Kidney epithelial cell (primary cell): Measurements from ENCODE around the gene IGF2BP2. TPM values are rescaled to one million over a fixed set of nuclear protein-coding genes. Genes with fewer than 3 reads are reported as not detected.

ENCODE experiments used
- DNase-seq: peaks from one replicate; pipeline ENCODE4 v3.0.0-alpha.2; 2010; ENCODE audit warnings: low read depth
- H3K27me3 ChIP-seq: 2 replicates; pipeline ENCODE4 v1.6.0; 2011; ENCODE audit warnings: low read length; ENCODE audit not compliant: control insufficient read depth, insufficient read depth
- H3K36me3 ChIP-seq: 2 replicates; pipeline ENCODE4 v1.5.1; 2011; ENCODE audit warnings: low read length; ENCODE audit not compliant: control insufficient read depth, insufficient read depth
- H3K4me3 ChIP-seq: 2 replicates; pipeline ENCODE4 v1.5.1; 2011; ENCODE audit warnings: low read depth, mild to moderate bottlenecking, control low read depth, low read length
- total RNA-seq: library from RNA; depleted of rRNA; stranded (reverse); fragments of >200 nt; gene quantifications from 2 replicates; pipeline ENCODE4 v1.2.3, GENCODE V29; 2015
- TF ChIP-seq, protein P1 (sequence below): IDR thresholded peaks from 2 replicates; pipeline ENCODE4 v1.5.1; 2011; ENCODE audit warnings: mild to moderate bottlenecking, moderate library complexity, low read length, control low read depth, inconsistent platforms; ENCODE audit not compliant: insufficient read depth, poor library complexity, severe bottlenecking

IGF2BP2 gene
- total RNA-seq, 1 donor from 2014 or later, result 77.0 TPM

DNA sequence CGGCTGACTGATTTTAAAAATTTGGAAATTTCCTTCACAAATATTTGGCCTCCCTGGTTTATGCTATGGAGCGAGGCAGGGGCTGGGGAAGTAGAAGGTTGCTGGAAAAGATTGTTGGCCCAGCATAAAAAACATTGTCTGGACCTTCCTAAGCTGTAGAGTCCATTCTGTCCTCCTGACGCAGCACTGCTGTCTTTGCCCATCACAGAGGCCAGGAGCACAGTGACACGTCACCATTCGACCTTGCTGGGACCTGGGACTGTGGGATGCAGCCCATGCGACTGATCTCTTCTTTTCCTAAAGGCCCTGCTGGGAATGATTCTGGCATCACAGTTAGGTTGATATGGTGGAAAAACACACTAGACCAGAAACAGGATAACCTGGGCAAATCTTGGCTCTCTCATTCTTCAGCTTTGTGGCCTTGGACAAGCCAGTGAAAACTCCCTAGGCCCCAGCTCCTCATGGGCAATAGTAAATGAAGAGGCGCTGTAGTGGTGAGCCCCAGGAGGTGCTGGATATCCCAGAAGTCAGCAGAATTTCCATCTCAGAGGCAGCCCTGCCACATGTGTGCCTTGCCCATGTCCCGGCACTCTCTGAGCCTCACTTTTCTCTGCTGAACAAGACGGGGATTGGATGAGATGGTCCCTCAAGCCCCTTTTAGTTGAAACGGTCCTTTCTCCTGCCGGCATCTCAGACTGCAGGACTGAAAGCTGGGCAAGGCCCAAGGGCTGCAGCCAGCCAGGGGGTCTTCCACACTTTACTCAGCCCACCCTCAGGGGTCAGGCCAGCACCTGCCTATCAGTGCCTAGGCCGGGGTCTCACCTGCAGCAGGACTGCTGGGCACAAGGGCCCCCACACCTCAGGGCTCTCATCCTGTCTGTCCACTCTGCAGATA is 169.2 kb downstream of the IGF2BP2 start:
- Histone ChIP-seq H3K27me3 (no peaks in the 10 kb centered on the region), H3K4me3 (no peak overlapping the region), H3K36me3 (peaks cover 10% of the 10 kb centered on the region)
- TF ChIP-seq, protein P1, sequence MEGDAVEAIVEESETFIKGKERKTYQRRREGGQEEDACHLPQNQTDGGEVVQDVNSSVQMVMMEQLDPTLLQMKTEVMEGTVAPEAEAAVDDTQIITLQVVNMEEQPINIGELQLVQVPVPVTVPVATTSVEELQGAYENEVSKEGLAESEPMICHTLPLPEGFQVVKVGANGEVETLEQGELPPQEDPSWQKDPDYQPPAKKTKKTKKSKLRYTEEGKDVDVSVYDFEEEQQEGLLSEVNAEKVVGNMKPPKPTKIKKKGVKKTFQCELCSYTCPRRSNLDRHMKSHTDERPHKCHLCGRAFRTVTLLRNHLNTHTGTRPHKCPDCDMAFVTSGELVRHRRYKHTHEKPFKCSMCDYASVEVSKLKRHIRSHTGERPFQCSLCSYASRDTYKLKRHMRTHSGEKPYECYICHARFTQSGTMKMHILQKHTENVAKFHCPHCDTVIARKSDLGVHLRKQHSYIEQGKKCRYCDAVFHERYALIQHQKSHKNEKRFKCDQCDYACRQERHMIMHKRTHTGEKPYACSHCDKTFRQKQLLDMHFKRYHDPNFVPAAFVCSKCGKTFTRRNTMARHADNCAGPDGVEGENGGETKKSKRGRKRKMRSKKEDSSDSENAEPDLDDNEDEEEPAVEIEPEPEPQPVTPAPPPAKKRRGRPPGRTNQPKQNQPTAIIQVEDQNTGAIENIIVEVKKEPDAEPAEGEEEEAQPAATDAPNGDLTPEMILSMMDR, result no peak
- no peak for DNase-seq

DNA sequence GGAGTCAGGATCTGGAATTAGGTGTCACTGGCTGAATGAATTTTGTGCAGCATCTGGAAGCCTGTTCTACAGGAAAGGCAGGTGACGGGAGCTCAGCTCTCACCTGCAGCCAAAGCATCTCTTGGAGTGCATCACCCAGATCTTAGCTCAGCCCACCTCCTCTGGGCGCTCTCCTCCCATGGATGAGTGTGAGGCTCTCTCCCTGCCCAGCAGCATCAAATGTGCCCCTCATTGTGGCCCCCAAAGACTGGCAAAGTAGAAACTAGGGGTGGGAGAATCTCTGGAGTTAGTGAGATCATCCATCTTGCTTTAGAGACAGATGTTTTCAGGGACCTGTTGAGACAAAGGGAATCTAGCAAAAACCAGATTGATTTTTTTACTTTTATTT is 170.1 kb downstream of the IGF2BP2 start:
- DNase-seq, result no peak
- H3K27me3 ChIP-seq, result no peaks in the 10 kb centered on the region
- TF ChIP-seq, protein P1, result no peak
- H3K36me3 ChIP-seq, result peaks cover 10% of the 10 kb centered on the region
- H3K4me3 ChIP-seq, result no peak overlapping the region

DNA sequence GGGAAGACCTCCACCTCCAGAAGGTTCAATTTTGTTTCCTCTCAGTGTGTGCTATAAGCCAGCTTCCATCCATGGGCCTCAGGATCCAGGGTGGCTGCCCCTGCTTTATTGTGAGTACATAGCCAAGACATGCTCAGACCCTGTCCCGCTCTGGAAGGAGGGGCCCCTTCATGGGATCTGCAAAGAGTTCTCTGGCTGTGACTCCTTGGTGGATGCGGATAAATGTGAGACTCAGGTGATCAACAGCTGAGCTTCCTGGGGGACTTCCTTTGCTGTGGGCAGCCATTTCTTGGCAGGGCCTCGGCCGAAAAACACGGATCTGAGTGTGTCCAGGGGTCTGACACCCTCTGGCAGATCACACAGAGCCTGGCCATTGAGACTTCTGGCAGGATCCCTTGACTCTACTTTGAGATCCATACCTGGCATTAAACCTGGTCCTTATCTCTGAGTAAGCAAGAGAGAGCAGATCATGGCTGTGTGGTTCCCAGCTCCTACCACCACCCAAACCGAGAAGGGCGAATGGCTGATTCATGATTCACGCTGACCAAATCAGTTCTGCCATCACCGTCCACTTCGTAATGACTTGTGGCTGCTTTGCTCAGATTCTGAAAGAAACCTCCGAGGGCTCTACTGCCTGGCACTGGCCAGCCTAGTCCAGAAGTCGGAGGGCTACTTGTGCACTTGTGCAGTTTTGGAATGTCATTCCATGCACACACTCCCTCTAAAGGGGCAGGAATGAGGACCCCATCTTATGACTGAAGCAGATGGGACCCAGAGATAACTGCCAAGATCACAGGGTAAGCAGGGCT is 170.7 kb downstream of the IGF2BP2 start:
- TF ChIP-seq, protein P1, result no peak
- no peak overlapping the region for H3K4me3 ChIP-seq
- no peak for DNase-seq
- no peaks in the 10 kb centered on the region for H3K27me3 ChIP-seq
- peaks cover 10% of the 10 kb centered on the region for H3K36me3 ChIP-seq

DNA sequence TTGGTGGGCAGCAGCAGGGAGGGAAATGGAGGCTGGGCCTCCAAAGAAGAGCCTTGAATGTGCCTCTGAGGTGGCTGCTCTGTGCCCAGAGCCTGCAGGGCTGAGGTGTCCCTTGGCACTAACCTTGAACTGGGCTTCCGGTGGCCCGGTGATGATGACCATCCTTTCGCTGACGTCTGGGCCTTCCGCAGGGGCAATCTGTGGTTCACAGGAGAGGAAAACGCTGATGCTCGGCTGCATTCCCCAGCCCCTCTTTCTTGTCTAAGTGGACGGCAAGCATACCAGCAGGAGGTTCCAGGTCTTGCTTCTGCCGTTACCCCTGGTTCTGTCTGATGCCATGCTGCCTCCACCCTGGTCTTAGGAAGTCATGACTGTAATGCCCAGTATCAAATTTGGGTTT is 172.9 kb downstream of the IGF2BP2 start:
- no peak for DNase-seq
- Histone ChIP-seq H3K36me3 (peaks cover 7% of the 10 kb centered on the region), H3K27me3 (no peaks in the 10 kb centered on the region), H3K4me3 (no peak overlapping the region)
- TF ChIP-seq, protein P1, result no peak

DNA sequence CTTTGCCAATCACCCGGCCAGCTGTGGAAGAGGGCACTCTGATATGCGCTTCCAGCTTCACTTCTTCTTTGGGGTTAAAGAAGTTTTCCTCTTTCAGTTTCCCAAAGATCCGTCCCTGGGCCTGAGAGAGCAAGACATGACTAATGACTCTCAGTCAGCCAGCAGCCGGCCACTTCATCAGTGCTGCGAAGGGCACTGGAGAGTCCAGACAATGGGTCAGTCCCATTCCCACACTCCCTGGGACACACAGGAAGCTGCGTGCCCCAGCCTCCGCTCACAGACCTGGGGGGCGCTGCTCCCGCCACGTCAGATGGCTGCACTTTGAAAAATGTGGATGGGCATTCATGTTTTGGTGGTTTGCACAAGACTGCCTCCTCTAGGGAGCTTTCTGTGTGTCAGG is 175.4 kb downstream of the IGF2BP2 start:
- DNase-seq, result no peak
- no peaks in the 10 kb centered on the region for H3K27me3 ChIP-seq
- peaks cover 7% of the 10 kb centered on the region for H3K36me3 ChIP-seq
- no peak overlapping the region for H3K4me3 ChIP-seq
- TF ChIP-seq, protein P1, result no peak
